Activated CD8-positive, alpha-beta memory T cell treated with anti-CD3 and anti-CD28 coated beads, Interleukin-2, amount 10 ng/mL, durations not matched to agents 7 days and 5 days (primary cell): ENCODE results near the gene GLI3. TPM values are rescaled to one million over a fixed set of nuclear protein-coding genes. Genes with fewer than 3 reads are reported as not detected.

Experiments
- ATAC-seq: fragments of 150-1000 bp; cut with Tn5 transposase; one replicate; pipeline ENCODE4 v1.10.0; 2021; ENCODE audit warnings: moderate library complexity
- CTCF ChIA-PET: fragments of 350-600 bp; sonication (Branson Sonifier 250); formaldehyde crosslinking; loops from one replicate; lab custom pipeline; 2021; ENCODE audit warnings: antibody characterized with exemption; lab: Charles Lee
- DNase-seq: peaks from one replicate; pipeline ENCODE4 v3.0.0-alpha.2; 2020
- H3K27ac Mint-ChIP-seq: one replicate; pipeline ENCODE4 v1.8.0; 2021; ENCODE audit warnings: mild to moderate bottlenecking, mixed read lengths
- H3K27me3 Mint-ChIP-seq: one replicate; pipeline ENCODE4 v1.8.0; 2021; ENCODE audit warnings: mixed read lengths
- H3K36me3 Mint-ChIP-seq: one replicate; pipeline ENCODE4 v1.8.0; 2021; ENCODE audit warnings: mild to moderate bottlenecking, mixed read lengths
- H3K4me1 Mint-ChIP-seq: one replicate; pipeline ENCODE4 v1.8.0; 2021; ENCODE audit warnings: mixed read lengths
- H3K4me3 Mint-ChIP-seq: one replicate; pipeline ENCODE4 v1.8.0; 2021; ENCODE audit warnings: mild to moderate bottlenecking, moderate library complexity, mixed read lengths
- H3K9me3 Mint-ChIP-seq: one replicate; pipeline ENCODE4 v1.8.0; 2022; ENCODE audit warnings: low read depth, mixed read lengths
- total RNA-seq, 2 experiments: library from RNA; stranded (reverse); gene quantifications; one replicate each; pipeline ENCODE4 v1.2.3, GENCODE V29; 2021

The GLI3 gene
- total RNA-seq, 2 experiments from 2014 or later: 0.15 to 0.26 TPM

GRCh38 chr7:41976411-41976810 is 260.6 kb downstream of the GLI3 start:
- CTCF ChIA-PET: interaction anchor here (2.1 kb wide), 1 partner anchor 900 kb away, joined by 8 read pairs; no protein-coding TSS in a partner anchor
- Mint-ChIP-seq H3K4me1 (no peaks in the 10 kb centered on the region), H3K27me3 (peaks cover 4% of the 10 kb centered on the region), H3K36me3 (no peaks in the 10 kb centered on the region), H3K4me3 (no peak overlapping the region), H3K27ac (no peak overlapping the region), H3K9me3 (no peaks in the 10 kb centered on the region)
- ATAC-seq: no peak
- DNase-seq: no peak

- Mint-ChIP-seq H3K27ac (no peak overlapping the region), H3K27me3 (peaks cover 4% of the 10 kb centered on the region), H3K4me1 (no peaks in the 10 kb centered on the region), H3K9me3 (no peaks in the 10 kb centered on the region), H3K36me3 (no peaks in the 10 kb centered on the region), H3K4me3 (no peak overlapping the region)
- CTCF ChIA-PET: no interaction called here
- DNase-seq: no peak
- no peak for ATAC-seq
Measured at GRCh38 chr7:41975849-41976248, 261.2 kb downstream of the GLI3 start.

DNA sequence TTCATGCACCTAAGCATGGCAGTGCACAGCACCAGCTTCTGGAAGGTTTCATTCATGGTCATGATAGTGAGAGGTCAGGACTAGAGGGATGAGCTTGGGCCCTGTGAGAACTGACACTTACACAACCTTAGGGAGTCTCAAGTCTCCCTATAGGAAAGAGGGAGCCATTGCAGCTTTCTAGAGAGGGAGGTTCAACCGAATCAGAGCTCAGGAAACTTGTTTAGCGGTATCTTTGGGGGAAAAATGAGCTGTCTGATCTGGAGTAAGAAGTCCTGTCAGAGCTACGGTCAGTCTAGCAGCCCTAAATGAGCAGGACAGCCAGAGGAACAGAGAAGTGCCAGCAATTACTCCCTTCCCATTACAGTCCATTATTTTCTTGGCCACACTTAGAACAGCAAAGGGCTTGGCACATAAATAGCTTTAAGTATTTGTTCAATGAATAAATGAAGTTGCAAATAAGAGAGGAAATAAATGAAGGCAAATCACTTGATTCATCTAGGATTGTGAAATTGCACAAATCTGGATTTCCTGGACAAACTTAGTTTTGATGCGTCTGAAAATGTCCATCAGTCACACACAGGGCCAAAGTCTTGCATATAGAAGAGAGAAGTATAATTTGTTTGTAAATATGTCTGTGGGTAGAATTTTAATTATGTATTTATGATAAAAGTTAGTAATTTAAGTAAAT is 262.0 kb downstream of the GLI3 start:
- CTCF ChIA-PET: interaction anchor here (0.9 to 1.3 kb wide), 2 partner anchors 40 to 866 kb away, joined by 3 to 4 read pairs; no protein-coding TSS in a partner anchor
- no peak for DNase-seq
- Mint-ChIP-seq H3K27me3 (peaks cover 4% of the 10 kb centered on the region), H3K4me1 (no peaks in the 10 kb centered on the region), H3K36me3 (no peaks in the 10 kb centered on the region), H3K4me3 (no peak overlapping the region), H3K9me3 (no peaks in the 10 kb centered on the region), H3K27ac (no peak overlapping the region)
- no peak for ATAC-seq

GRCh38 chr7:41973202-41973730 is 263.7 kb downstream of the GLI3 start:
- DNase-seq (no peak), ATAC-seq (no peak)
- Mint-ChIP-seq H3K4me3 (no peak overlapping the region), H3K36me3 (no peaks in the 10 kb centered on the region), H3K27me3 (peaks cover 4% of the 10 kb centered on the region), H3K27ac (no peak overlapping the region), H3K4me1 (no peaks in the 10 kb centered on the region), H3K9me3 (no peaks in the 10 kb centered on the region)
- CTCF ChIA-PET: no interaction called here

DNA sequence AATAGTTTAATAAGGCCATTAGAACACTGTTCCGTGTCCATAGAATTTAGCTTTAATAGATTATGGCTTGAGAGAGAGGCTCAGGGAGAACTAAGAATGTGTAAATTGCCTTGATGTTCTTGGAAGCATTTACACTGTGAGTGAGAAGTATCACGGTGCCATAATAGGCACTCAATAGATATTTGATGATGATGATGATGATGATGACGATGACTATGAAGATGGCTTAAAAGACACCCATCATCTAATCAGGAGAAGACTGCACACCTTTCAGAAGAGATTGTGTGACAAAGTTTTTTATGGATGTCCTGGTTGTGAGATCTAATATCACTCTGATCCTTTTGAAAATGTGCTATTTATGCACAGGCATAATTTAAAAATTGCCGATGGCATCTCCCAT is 264.2 kb downstream of the GLI3 start:
- ATAC-seq: no peak
- Mint-ChIP-seq H3K9me3 (no peaks in the 10 kb centered on the region), H3K27me3 (peaks cover 4% of the 10 kb centered on the region), H3K36me3 (no peaks in the 10 kb centered on the region), H3K27ac (no peak overlapping the region), H3K4me3 (no peak overlapping the region), H3K4me1 (no peaks in the 10 kb centered on the region)
- DNase-seq: no peak
- CTCF ChIA-PET: no interaction called here

DNA sequence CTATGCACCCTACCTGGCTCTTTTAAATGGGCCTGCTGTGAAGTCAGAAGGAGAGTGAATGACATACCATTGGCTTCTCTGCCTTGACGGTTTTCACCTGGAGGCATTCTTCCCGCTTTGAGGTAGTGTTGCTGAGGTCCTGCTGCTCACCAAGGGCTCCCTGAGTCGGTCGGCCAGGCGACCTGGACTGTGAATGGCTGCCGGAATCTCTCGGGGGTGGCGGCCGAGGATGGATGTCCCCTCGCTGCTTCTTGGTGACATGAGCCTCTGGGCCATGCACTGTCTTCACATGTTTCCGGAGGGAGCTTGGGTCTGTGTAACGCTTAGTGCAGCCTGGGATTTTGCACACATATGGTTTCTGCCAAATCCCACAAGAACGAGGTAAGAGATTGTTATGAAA is 264.7 kb downstream of the GLI3 start:
- peaks cover 4% of the 10 kb centered on the region for H3K27me3 Mint-ChIP-seq
- DNase-seq: no peak
- CTCF ChIA-PET: no interaction called here
- no peaks in the 10 kb centered on the region for H3K36me3 Mint-ChIP-seq
- H3K4me3 Mint-ChIP-seq: no peak overlapping the region
- no peak overlapping the region for H3K27ac Mint-ChIP-seq
- no peak for ATAC-seq
- no peaks in the 10 kb centered on the region for H3K9me3 Mint-ChIP-seq
- no peaks in the 10 kb centered on the region for H3K4me1 Mint-ChIP-seq

- Mint-ChIP-seq H3K9me3 (no peaks in the 10 kb centered on the region), H3K27me3 (peaks cover 4% of the 10 kb centered on the region), H3K4me1 (no peaks in the 10 kb centered on the region), H3K36me3 (no peaks in the 10 kb centered on the region), H3K4me3 (no peak overlapping the region), H3K27ac (no peak overlapping the region)
- DNase-seq: no peak
- no peak for ATAC-seq
- CTCF ChIA-PET: no interaction called here
Measured at GRCh38 chr7:41971640-41972187, 265.3 kb downstream of the GLI3 start.

- no peaks in the 10 kb centered on the region for H3K4me1 Mint-ChIP-seq
- no peak overlapping the region for H3K4me3 Mint-ChIP-seq
- DNase-seq (no peak), ATAC-seq (no peak)
- peaks cover 3% of the 10 kb centered on the region for H3K27me3 Mint-ChIP-seq
- no peaks in the 10 kb centered on the region for H3K36me3 Mint-ChIP-seq
- H3K27ac Mint-ChIP-seq: no peak overlapping the region
- CTCF ChIA-PET: no interaction called here
- no peaks in the 10 kb centered on the region for H3K9me3 Mint-ChIP-seq
Measured at GRCh38 chr7:41970941-41971340, 266.1 kb downstream of the GLI3 start.

DNA sequence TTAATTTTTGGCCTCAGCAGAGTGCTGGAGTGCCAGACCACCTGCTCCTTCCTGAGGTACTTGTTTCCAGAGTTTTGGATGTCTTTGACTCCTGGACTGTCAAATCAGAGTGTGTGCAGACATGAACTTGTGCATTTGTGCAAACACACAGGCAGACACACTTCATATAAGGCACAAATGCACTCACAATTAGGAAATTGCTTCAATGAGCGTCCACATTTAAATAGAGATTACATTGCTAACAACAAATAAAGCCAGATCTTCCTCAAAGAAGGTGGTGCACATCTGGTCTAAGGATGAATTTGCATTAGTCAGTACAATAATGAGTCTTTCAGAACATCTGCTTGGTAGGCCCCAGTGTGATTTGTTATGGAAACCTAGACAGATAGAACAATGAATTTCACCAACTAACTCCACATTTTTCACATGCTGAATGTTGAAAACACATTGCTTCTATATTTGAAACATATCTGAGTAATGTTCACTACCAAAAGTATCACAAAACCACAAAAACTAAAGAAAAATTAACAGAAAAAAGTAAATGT is 267.4 kb downstream of the GLI3 start:
- no peaks in the 10 kb centered on the region for H3K4me1 Mint-ChIP-seq
- ATAC-seq (no peak), DNase-seq (no peak)
- H3K27me3 Mint-ChIP-seq: no peaks in the 10 kb centered on the region
- no peaks in the 10 kb centered on the region for H3K9me3 Mint-ChIP-seq
- no peak overlapping the region for H3K27ac Mint-ChIP-seq
- H3K4me3 Mint-ChIP-seq: no peak overlapping the region
- CTCF ChIA-PET: no interaction called here
- no peaks in the 10 kb centered on the region for H3K36me3 Mint-ChIP-seq

- H3K27ac Mint-ChIP-seq: no peak overlapping the region
- DNase-seq (no peak), ATAC-seq (no peak)
- no peaks in the 10 kb centered on the region for H3K36me3 Mint-ChIP-seq
- H3K9me3 Mint-ChIP-seq: no peaks in the 10 kb centered on the region
- CTCF ChIA-PET: interaction anchor here (0.8 kb wide), 1 partner anchor 48 kb away, joined by 4 read pairs; no protein-coding TSS in a partner anchor
- peaks cover 4% of the 10 kb centered on the region for H3K27me3 Mint-ChIP-seq
- no peaks in the 10 kb centered on the region for H3K4me1 Mint-ChIP-seq
- no peak overlapping the region for H3K4me3 Mint-ChIP-seq
Measured at GRCh38 chr7:41967156-41967555, 269.9 kb downstream of the GLI3 start.

- H3K9me3 Mint-ChIP-seq: no peaks in the 10 kb centered on the region
- no peak overlapping the region for H3K4me3 Mint-ChIP-seq
- H3K4me1 Mint-ChIP-seq: no peaks in the 10 kb centered on the region
Measured at GRCh38 chr7:41965951-41966505, 271.0 kb downstream of the GLI3 start.

DNA sequence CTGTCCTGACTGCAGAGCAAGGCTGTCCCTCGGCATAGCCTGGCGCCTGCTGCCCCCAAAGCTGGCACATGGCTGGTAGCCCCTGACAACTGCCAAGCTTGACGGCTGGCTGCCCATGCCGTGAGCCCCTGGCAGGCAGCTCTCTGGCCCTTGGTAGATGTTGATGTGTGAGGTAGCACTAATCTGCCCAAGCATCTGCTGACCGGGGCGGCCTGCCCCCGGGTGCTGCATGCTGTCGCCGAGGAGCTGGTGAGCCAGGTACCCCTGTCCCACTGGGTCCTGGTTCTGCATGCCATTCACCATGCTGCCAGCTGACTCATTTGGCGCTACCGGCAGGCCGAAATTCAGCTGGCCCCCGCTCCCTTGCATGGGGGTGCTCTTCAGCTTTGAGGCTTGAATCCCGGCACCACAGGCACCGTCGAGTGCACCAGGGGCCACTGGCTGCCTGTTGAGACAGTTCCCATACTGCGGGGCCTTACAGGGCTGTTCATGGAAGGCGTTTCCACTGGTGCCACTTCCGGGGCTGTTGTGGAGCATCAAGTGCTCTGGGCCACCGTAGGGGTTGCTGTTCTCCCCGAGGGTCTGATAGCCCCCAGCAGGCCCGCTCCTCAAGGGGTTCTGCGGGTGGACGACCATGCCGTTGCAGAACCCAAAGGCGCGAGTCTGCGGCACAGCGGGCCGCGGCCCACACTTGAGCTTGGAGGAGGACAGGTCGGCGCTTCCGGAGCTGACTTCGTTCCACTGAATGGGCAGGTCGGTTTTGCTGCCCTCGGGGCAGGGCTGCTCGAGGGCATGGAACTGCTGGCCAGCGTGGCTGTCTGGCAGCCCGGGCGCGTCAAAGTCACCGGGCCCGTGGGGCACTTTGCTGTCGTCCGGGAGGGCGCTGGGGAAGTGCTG is 271.9 kb downstream of the GLI3 start:
- H3K36me3 Mint-ChIP-seq: no peaks in the 10 kb centered on the region
- ATAC-seq: no peak
- CTCF ChIA-PET: no interaction called here
- no peak for DNase-seq
- H3K27ac Mint-ChIP-seq: no peak overlapping the region
- H3K4me3 Mint-ChIP-seq: no peak overlapping the region
- H3K9me3 Mint-ChIP-seq: no peaks in the 10 kb centered on the region
- H3K27me3 Mint-ChIP-seq: peaks cover 7% of the 10 kb centered on the region
- H3K4me1 Mint-ChIP-seq: no peaks in the 10 kb centered on the region

More at GRCh38 chr7:41965951-41966505, 271.0 kb downstream of the GLI3 start:
- DNase-seq (no peak), ATAC-seq (no peak)
- no peaks in the 10 kb centered on the region for H3K36me3 Mint-ChIP-seq
- H3K27me3 Mint-ChIP-seq: peaks cover 7% of the 10 kb centered on the region
- H3K27ac Mint-ChIP-seq: no peak overlapping the region
- CTCF ChIA-PET: no interaction called here

- ATAC-seq (no peak), DNase-seq (no peak)
- H3K9me3 Mint-ChIP-seq: no peaks in the 10 kb centered on the region
- H3K36me3 Mint-ChIP-seq: no peaks in the 10 kb centered on the region
- H3K27ac Mint-ChIP-seq: no peak overlapping the region
- CTCF ChIA-PET: interaction anchor here (0.7 kb wide), 1 partner anchor 21 kb away, joined by 3 read pairs; no protein-coding TSS in a partner anchor
- no peak overlapping the region for H3K4me3 Mint-ChIP-seq
- H3K27me3 Mint-ChIP-seq: peaks cover 9% of the 10 kb centered on the region
- H3K4me1 Mint-ChIP-seq: no peaks in the 10 kb centered on the region
Measured at GRCh38 chr7:41964183-41964753, 272.7 kb downstream of the GLI3 start.
